Fibroblast of the conjunctiva (primary cell): ENCODE results near the gene ISYNA1.
A peak's percentile ranks its signal among the peaks of the same experiment; 100 is the strongest.

Experiments
- DNase-seq: peaks from one replicate; pipeline ENCODE4 v3.0.0-alpha.2; 2010; ENCODE audit warnings: low read depth

Gene ISYNA1

GRCh38 chr19:18431351-18432197 is 6.4 kb downstream of the ISYNA1 start:
- no peak for DNase-seq

- no peak for DNase-seq
Measured at GRCh38 chr19:18430417-18431144, 7.4 kb downstream of the ISYNA1 start.

- no peak for DNase-seq
Measured at GRCh38 chr19:18429717-18430416, 8.1 kb downstream of the ISYNA1 start.

- DNase-seq, result peak; percentile 69
Measured at GRCh38 chr19:18428787-18429674, 8.9 kb downstream of the ISYNA1 start.

GRCh38 chr19:18428173-18428786 is 9.7 kb downstream of the ISYNA1 start:
- no peak for DNase-seq

GRCh38 chr19:18427743-18428113 is 10.2 kb downstream of the ISYNA1 start:
- no peak for DNase-seq

GRCh38 chr19:18427080-18427742 is 10.7 kb downstream of the ISYNA1 start:
- no peak for DNase-seq

GRCh38 chr19:18426416-18426767 is 11.5 kb downstream of the ISYNA1 start:
- DNase-seq, result no peak

- no peak for DNase-seq
Measured at GRCh38 chr19:18425515-18426415, 12.2 kb downstream of the ISYNA1 start.

GRCh38 chr19:18424890-18425514 is 12.9 kb downstream of the ISYNA1 start:
- DNase-seq, result no peak

GRCh38 chr19:18424122-18424889 is 13.6 kb downstream of the ISYNA1 start:
- DNase-seq, result no peak

GRCh38 chr19:18423258-18424020 is 14.5 kb downstream of the ISYNA1 start:
- no peak for DNase-seq

- DNase-seq, result no peak
Measured at GRCh38 chr19:18422530-18423191, 15.3 kb downstream of the ISYNA1 start.

GRCh38 chr19:18421371-18421959 is 16.5 kb downstream of the ISYNA1 start:
- DNase-seq, result no peak

GRCh38 chr19:18420930-18421329 is 17.0 kb downstream of the ISYNA1 start:
- no peak for DNase-seq

GRCh38 chr19:18419699-18420460 is 18.1 kb downstream of the ISYNA1 start:
- no peak for DNase-seq
